ENCODE measurements around the gene RECQL5. TPM values are rescaled to one million over a fixed set of nuclear protein-coding genes. Genes with fewer than 3 reads are reported as not detected.
A peak's percentile ranks its signal among the peaks of the same experiment; 100 is the strongest.

Gene RECQL5
- total RNA-seq, 1 experiment from 2014 or later: 40.0 TPM

DNA sequence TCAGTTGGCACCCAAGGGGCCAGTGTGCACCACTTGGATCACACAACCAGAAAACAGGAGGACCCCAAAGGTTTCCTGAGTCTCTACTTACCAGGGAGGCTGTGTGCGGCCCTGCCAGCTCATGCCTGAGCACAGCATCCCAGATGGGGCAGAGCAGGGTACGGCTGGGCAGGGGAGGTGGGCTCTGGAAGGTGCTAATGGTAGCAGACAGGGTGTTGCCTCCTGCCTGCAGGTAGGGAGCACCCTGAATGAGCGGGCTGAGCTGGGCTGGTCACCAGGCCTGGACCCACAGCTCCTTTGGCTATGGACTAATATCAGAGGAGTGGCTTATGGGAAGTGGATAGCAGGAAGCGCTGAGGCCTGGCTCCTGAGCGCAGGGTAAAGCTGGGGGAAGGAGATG lies 14.6 kb downstream of the RECQL5 start:
- H2BK5ac ChIP-seq (ENCODE audit: insufficient read length, low read length): no peak overlapping the region
- H3K23me2 ChIP-seq (ENCODE audit: insufficient read length, low read depth, low read length, poor library complexity, severe bottlenecking): no peaks in the 10 kb centered on the region
- H2AK5ac ChIP-seq (ENCODE audit: insufficient read length, low read length): no peak overlapping the region
- H3K14ac ChIP-seq (ENCODE audit: insufficient read depth, low read length): no peak overlapping the region
- H3K27ac Mint-ChIP-seq: peak overlapping the region in 1 of 3 experiments; percentile 27; a peak in 1 of 7 replicates
- DNase-seq: no peak
- no peak overlapping the region for H3K27ac ChIP-seq (ENCODE audit: insufficient read length, low read depth, low read length)
- H3K56ac ChIP-seq (ENCODE audit: insufficient read length, low read depth, low read length): no peak overlapping the region
- no peak overlapping the region for H4K8ac ChIP-seq (replicated peaks; ENCODE audit: insufficient read length, low read depth, low read length)
- no peak overlapping the region for H2BK15ac ChIP-seq (ENCODE audit: low read depth, low read length)
- H3K27me3 Mint-ChIP-seq (ENCODE audit: low read depth): no peaks in the 10 kb centered on the region
- peaks cover 2% of the 10 kb centered on the region in 2 experiments; a peak in 2 of 4 replicates for H3K4me1 Mint-ChIP-seq
- no peak overlapping the region for H4K5ac ChIP-seq (ENCODE audit: insufficient read length, low read depth, low read length)
- TF ChIP-seq, protein P1, sequence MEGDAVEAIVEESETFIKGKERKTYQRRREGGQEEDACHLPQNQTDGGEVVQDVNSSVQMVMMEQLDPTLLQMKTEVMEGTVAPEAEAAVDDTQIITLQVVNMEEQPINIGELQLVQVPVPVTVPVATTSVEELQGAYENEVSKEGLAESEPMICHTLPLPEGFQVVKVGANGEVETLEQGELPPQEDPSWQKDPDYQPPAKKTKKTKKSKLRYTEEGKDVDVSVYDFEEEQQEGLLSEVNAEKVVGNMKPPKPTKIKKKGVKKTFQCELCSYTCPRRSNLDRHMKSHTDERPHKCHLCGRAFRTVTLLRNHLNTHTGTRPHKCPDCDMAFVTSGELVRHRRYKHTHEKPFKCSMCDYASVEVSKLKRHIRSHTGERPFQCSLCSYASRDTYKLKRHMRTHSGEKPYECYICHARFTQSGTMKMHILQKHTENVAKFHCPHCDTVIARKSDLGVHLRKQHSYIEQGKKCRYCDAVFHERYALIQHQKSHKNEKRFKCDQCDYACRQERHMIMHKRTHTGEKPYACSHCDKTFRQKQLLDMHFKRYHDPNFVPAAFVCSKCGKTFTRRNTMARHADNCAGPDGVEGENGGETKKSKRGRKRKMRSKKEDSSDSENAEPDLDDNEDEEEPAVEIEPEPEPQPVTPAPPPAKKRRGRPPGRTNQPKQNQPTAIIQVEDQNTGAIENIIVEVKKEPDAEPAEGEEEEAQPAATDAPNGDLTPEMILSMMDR (conservative IDR thresholded peaks at IDR 0.05): no peak
- H3K27me3 ChIP-seq (ENCODE audit: insufficient read depth, low read length): no peaks in the 10 kb centered on the region
- no peaks in the 10 kb centered on the region for H3K79me1 ChIP-seq (ENCODE audit: insufficient read depth, low read depth, low read length, poor library complexity, severe bottlenecking)
- H3K79me2 ChIP-seq (ENCODE audit: insufficient read depth, low read length): no peaks in the 10 kb centered on the region
- no peak overlapping the region for H3K23ac ChIP-seq (ENCODE audit: insufficient read length, low read depth, low read length)
- no peak overlapping the region for H3K4me2 ChIP-seq (ENCODE audit: insufficient read depth, insufficient read length, low read length)
- no peaks in the 10 kb centered on the region for H4K20me1 ChIP-seq (ENCODE audit: control insufficient read depth, insufficient read depth, insufficient read length)
- no peak overlapping the region for H2AFZ ChIP-seq (ENCODE audit: low read length)
- H3K9ac ChIP-seq (ENCODE audit: extremely low read depth, insufficient read length, low read length): no peak overlapping the region
- no CpG with 5 or more reads among the region's 5 CpGs for WGBS (ENCODE audit: extremely low coverage, insufficient read length, low lambda C conversion rate)
- no peak overlapping the region for H3K18ac ChIP-seq (ENCODE audit: insufficient read length, low read depth, low read length)
- H2BK20ac ChIP-seq (ENCODE audit: low read depth, low read length, poor library complexity, severe bottlenecking): no peak overlapping the region
- H3T11ph ChIP-seq (ENCODE audit: low read length): no peak overlapping the region
- H2BK12ac ChIP-seq (ENCODE audit: insufficient read length, low read depth, low read length): no peak overlapping the region
- no peaks in the 10 kb centered on the region for H3K9me3 ChIP-seq (ENCODE audit: control insufficient read depth, low read depth, low read length)
- no peak overlapping the region for H3K4me3 Mint-ChIP-seq
- no peaks in the 10 kb centered on the region for H3K9me3 Mint-ChIP-seq
- no peak overlapping the region for H2BK120ac ChIP-seq (ENCODE audit: low read depth, low read length, poor library complexity, severe bottlenecking)
- H3K4ac ChIP-seq (ENCODE audit: low read depth, low read length): no peak overlapping the region
- no peaks in the 10 kb centered on the region for H3K4me1 ChIP-seq (ENCODE audit: insufficient read depth, low read length)
- H3K36me3 Mint-ChIP-seq (ENCODE audit: insufficient read depth in 1 of 3, low read depth in 3 of 3): peaks cover 13 to 58% (median 51%) of the 10 kb centered on the region in 3 experiments; a peak in 6 of 7 replicates
- H4K91ac ChIP-seq (ENCODE audit: insufficient read length, low read depth, low read length): no peak overlapping the region

Data from H9 (cell line).